ENCODE measurements around the gene FIBP.

DNA sequence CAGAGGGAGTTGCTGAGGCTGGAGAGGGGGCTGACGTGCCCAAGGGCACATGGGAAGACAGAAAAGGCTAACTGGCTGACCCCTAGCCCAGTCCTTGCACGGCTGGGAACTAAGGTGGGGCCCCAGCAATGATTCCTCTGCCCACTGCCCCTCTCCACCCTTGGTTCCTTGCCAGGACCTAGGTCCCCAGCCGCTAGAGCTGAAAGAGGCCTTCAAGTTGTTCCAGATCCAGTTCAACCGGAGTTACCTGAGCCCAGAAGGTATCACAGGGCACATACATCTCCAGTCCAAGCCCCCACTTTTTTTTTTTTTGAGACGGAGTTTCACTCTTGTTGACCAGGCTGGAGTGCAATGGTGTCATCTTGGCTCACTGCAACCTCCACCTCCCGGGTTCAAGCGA, 8.2 kb downstream of the FIBP start:
- TF ChIP-seq, protein P1, sequence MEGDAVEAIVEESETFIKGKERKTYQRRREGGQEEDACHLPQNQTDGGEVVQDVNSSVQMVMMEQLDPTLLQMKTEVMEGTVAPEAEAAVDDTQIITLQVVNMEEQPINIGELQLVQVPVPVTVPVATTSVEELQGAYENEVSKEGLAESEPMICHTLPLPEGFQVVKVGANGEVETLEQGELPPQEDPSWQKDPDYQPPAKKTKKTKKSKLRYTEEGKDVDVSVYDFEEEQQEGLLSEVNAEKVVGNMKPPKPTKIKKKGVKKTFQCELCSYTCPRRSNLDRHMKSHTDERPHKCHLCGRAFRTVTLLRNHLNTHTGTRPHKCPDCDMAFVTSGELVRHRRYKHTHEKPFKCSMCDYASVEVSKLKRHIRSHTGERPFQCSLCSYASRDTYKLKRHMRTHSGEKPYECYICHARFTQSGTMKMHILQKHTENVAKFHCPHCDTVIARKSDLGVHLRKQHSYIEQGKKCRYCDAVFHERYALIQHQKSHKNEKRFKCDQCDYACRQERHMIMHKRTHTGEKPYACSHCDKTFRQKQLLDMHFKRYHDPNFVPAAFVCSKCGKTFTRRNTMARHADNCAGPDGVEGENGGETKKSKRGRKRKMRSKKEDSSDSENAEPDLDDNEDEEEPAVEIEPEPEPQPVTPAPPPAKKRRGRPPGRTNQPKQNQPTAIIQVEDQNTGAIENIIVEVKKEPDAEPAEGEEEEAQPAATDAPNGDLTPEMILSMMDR (IDR thresholded peaks at IDR 0.05): no peak
- TF ChIP-seq ZFX (IDR thresholded peaks at IDR 0.05; ENCODE audit: borderline replicate concordance): no peak
